ENCODE results near the gene SUN1. TPM values are rescaled to one million over a fixed set of nuclear protein-coding genes. Genes with fewer than 3 reads are reported as not detected.

Gene SUN1
- total RNA-seq, 1 experiment from 2014 or later = 158 TPM

GRCh38 chr7:918441-919113 is 86.3 kb downstream of the SUN1 start (continued):
- TF ChIP-seq ZNF532 (CRISPR knock-in tag; IDR thresholded peaks at IDR 0.05; ENCODE audit: borderline replicate concordance) (no peak), IRF1 (CRISPR knock-in tag; IDR thresholded peaks at IDR 0.05) (no peak), ATF6 (CRISPR knock-in tag; IDR thresholded peaks at IDR 0.05) (no peak), CREM (CRISPR knock-in tag; IDR thresholded peaks at IDR 0.05) (no peak), FOXP1 (CRISPR knock-in tag; IDR thresholded peaks at IDR 0.05; ENCODE audit: borderline replicate concordance) (no peak), ZNF512 (CRISPR knock-in tag; IDR thresholded peaks at IDR 0.05; ENCODE audit: borderline replicate concordance) (no peak), SMAD4 (CRISPR knock-in tag; IDR thresholded peaks at IDR 0.05) (no peak)
- TF ChIP-seq, protein P1, sequence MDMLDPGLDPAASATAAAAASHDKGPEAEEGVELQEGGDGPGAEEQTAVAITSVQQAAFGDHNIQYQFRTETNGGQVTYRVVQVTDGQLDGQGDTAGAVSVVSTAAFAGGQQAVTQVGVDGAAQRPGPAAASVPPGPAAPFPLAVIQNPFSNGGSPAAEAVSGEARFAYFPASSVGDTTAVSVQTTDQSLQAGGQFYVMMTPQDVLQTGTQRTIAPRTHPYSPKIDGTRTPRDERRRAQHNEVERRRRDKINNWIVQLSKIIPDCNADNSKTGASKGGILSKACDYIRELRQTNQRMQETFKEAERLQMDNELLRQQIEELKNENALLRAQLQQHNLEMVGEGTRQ (CRISPR knock-in tag; IDR thresholded peaks at IDR 0.05) = no peak
- TF ChIP-seq, protein P2, sequence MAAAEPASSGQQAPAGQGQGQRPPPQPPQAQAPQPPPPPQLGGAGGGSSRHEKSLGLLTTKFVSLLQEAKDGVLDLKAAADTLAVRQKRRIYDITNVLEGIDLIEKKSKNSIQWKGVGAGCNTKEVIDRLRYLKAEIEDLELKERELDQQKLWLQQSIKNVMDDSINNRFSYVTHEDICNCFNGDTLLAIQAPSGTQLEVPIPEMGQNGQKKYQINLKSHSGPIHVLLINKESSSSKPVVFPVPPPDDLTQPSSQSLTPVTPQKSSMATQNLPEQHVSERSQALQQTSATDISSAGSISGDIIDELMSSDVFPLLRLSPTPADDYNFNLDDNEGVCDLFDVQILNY (CRISPR knock-in tag; IDR thresholded peaks at IDR 0.05) = no peak
- TF ChIP-seq, protein P3, sequence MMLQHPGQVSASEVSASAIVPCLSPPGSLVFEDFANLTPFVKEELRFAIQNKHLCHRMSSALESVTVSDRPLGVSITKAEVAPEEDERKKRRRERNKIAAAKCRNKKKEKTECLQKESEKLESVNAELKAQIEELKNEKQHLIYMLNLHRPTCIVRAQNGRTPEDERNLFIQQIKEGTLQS (CRISPR knock-in tag; conservative IDR thresholded peaks at IDR 0.05) = no peak

- no peaks in the 10 kb centered on the region for H3K4me1 Mint-ChIP-seq
- TF ChIP-seq JUN (CRISPR knock-in tag; IDR thresholded peaks at IDR 0.05) = no peak
- no peak for TF ChIP-seq ELF4 (CRISPR knock-in tag; IDR thresholded peaks at IDR 0.05; ENCODE audit: low read depth)
- no peak for TF ChIP-seq FOXK1 (CRISPR knock-in tag; IDR thresholded peaks at IDR 0.05)
- TF ChIP-seq RELA (CRISPR knock-in tag; IDR thresholded peaks at IDR 0.05; ENCODE audit: borderline replicate concordance) = no peak
- no peak for TF ChIP-seq NFATC4 (CRISPR knock-in tag; IDR thresholded peaks at IDR 0.05)
- no peak for TF ChIP-seq NR3C1 (CRISPR knock-in tag; conservative IDR thresholded peaks at IDR 0.05; ENCODE audit: low read depth)
- no peak for TF ChIP-seq NR2C2 (CRISPR knock-in tag; IDR thresholded peaks at IDR 0.05)
- no peak for TF ChIP-seq GRHL2 (CRISPR knock-in tag; IDR thresholded peaks at IDR 0.05; ENCODE audit: insufficient replicate concordance, severe bottlenecking)
- TF ChIP-seq, protein P4, sequence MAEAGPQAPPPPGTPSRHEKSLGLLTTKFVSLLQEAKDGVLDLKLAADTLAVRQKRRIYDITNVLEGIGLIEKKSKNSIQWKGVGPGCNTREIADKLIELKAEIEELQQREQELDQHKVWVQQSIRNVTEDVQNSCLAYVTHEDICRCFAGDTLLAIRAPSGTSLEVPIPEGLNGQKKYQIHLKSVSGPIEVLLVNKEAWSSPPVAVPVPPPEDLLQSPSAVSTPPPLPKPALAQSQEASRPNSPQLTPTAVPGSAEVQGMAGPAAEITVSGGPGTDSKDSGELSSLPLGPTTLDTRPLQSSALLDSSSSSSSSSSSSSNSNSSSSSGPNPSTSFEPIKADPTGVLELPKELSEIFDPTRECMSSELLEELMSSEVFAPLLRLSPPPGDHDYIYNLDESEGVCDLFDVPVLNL (CRISPR knock-in tag; IDR thresholded peaks at IDR 0.05; ENCODE audit: borderline replicate concordance, low read depth) = no peak
- TF ChIP-seq E2F1 (CRISPR knock-in tag; IDR thresholded peaks at IDR 0.05) = no peak
- TF ChIP-seq IRF2 (CRISPR knock-in tag; IDR thresholded peaks at IDR 0.05; ENCODE audit: borderline replicate concordance, low read depth) = no peak
- no peak for TF ChIP-seq TEAD1 (CRISPR knock-in tag; IDR thresholded peaks at IDR 0.05)
- TF ChIP-seq ZNF121 (CRISPR knock-in tag; IDR thresholded peaks at IDR 0.05) = no peak
- TF ChIP-seq ZNF263 (CRISPR knock-in tag; IDR thresholded peaks at IDR 0.05; ENCODE audit: low read depth) = no peak
These were observed 86.8 kb downstream of the SUN1 start for GRCh38 chr7:919114-919442.

More at GRCh38 chr7:919114-919442, 86.8 kb downstream of the SUN1 start:
- no peaks in the 10 kb centered on the region for H3K9me3 Mint-ChIP-seq
- no peak for ATAC-seq
- POLR2A ChIA-PET = no interaction called here
- H3K36me3 Mint-ChIP-seq = no peaks in the 10 kb centered on the region
- CTCF ChIA-PET = no interaction called here
- H3K27ac Mint-ChIP-seq = no peak overlapping the region
- no peaks in the 10 kb centered on the region for H3K27me3 Mint-ChIP-seq (ENCODE audit: low read depth)
- peak; percentile 7 for DNase-seq (ENCODE audit: low spot score)
- no peak overlapping the region for H3K4me3 Mint-ChIP-seq
